Measurements from ENCODE around the gene RFT1. TPM values are rescaled to one million over a fixed set of nuclear protein-coding genes. Genes with fewer than 3 reads are reported as not detected.

Gene RFT1
- polyA plus RNA-seq, 1 donor (not counting 4 experiments of a cell fraction or from before 2014, with no cell fraction given) = 34.4 TPM

DNA sequence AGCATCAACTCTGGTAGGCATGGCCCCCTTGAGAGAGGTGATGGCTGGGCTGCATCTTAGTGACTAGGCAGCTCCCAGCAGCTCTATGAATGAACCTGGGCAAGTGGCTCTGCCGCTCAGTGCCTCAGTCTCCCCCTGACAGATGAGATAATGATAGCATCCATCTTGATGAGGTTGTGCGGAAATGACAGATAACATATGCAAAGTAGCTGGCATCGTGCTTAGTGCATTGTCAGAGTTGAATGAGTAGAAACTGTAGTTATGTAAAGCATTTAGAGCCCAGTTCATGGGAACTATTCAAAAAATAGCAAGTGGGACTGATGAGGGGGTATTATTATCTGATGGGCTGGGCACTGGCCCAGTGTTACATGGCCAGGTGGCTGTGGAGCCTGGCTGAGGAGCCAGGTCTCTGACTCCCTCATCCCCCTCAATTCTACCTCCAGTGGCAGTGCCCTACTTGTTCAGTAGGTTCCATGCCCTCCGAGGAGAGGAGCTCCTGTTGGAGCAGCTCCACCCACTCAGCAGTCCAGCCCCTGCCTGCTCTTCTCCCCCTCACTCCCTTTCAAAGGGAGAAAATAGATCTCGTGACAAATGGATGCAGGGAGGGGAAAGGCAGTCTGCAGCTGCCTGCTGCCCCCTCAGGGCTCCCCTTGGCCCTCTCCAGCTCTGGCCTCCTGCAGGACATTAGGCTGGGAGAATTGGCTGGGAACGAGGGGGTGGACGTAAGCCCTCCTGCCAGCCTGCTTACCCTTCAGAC lies 37.4 kb upstream of the RFT1 start:
- TF ChIP-seq EZH2 (IDR thresholded peaks at IDR 0.05; ENCODE audit: low read length) = no peak
- TF ChIP-seq, protein P1, sequence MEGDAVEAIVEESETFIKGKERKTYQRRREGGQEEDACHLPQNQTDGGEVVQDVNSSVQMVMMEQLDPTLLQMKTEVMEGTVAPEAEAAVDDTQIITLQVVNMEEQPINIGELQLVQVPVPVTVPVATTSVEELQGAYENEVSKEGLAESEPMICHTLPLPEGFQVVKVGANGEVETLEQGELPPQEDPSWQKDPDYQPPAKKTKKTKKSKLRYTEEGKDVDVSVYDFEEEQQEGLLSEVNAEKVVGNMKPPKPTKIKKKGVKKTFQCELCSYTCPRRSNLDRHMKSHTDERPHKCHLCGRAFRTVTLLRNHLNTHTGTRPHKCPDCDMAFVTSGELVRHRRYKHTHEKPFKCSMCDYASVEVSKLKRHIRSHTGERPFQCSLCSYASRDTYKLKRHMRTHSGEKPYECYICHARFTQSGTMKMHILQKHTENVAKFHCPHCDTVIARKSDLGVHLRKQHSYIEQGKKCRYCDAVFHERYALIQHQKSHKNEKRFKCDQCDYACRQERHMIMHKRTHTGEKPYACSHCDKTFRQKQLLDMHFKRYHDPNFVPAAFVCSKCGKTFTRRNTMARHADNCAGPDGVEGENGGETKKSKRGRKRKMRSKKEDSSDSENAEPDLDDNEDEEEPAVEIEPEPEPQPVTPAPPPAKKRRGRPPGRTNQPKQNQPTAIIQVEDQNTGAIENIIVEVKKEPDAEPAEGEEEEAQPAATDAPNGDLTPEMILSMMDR (optimal IDR thresholded peaks at IDR 0.05 in 1 of 3, IDR thresholded peaks at IDR 0.05 in 1 of 3, conservative IDR thresholded peaks at IDR 0.05 in 1 of 3; ENCODE audit: extremely low read depth in 1 of 3, insufficient read depth in 2 of 3, low read length in 3 of 3) = no peak
- peaks cover 2% of the 10 kb centered on the region for H3K9me1 ChIP-seq (ENCODE audit: control insufficient read depth, extremely low read depth, insufficient read depth, low read length)
- H3K36me3 ChIP-seq (ENCODE audit: control insufficient read depth in 2 of 2, extremely low read depth in 1 of 2, insufficient read depth in 2 of 2, low read length in 2 of 2) = no peaks in the 10 kb centered on the region
- no peak overlapping the region for H2AFZ ChIP-seq (ENCODE audit: control insufficient read depth, low read length)
- no peak overlapping the region for H3K27ac ChIP-seq (ENCODE audit: control insufficient read depth, insufficient read depth, low read length)
- no peak for DNase-seq (ENCODE audit: low read depth, low spot score)
- dilution Hi-C loops (cut with MboI; ENCODE audit: extremely low pct_ligation_motif_present, low sequenced_read_pairs) = no loop called here
- H3K9me3 ChIP-seq (ENCODE audit: control insufficient read depth, low read depth, low read length) = no peaks in the 10 kb centered on the region
- peaks cover 28% of the 10 kb centered on the region for H3K79me2 ChIP-seq (ENCODE audit: control insufficient read depth, insufficient read depth, low read length)
- H3K27me3 ChIP-seq (ENCODE audit: control insufficient read depth, extremely low read depth, insufficient read depth, low read length) = no peaks in the 10 kb centered on the region
- no peak overlapping the region for H3K4me2 ChIP-seq (ENCODE audit: control insufficient read depth, extremely low read depth, insufficient read depth, low read depth, low read length)
- no peak for FAIRE-seq
- H3K4me3 ChIP-seq (ENCODE audit: control insufficient read depth in 2 of 3, extremely low read depth in 1 of 3, insufficient read depth in 2 of 3, low read depth in 1 of 3, low read length in 3 of 3) = no peak overlapping the region
- H3K9ac ChIP-seq (ENCODE audit: control insufficient read depth, extremely low read depth, insufficient read depth, low read length) = no peak overlapping the region
- H4K20me1 ChIP-seq (ENCODE audit: control insufficient read depth, extremely low read depth, insufficient read depth, low read length) = peaks cover 6% of the 10 kb centered on the region
- peaks cover 15% of the 10 kb centered on the region for H3K4me1 ChIP-seq (ENCODE audit: control insufficient read depth, extremely low read depth, insufficient read depth, low read length)

- Histone ChIP-seq H3K4me1 (ENCODE audit: control insufficient read depth, extremely low read depth, insufficient read depth, low read length) (peaks cover 19% of the 10 kb centered on the region), H3K4me3 (ENCODE audit: control insufficient read depth in 2 of 3, extremely low read depth in 1 of 3, insufficient read depth in 2 of 3, low read depth in 1 of 3, low read length in 3 of 3) (no peak overlapping the region), H3K27me3 (ENCODE audit: control insufficient read depth, extremely low read depth, insufficient read depth, low read length) (no peaks in the 10 kb centered on the region), H3K4me2 (ENCODE audit: control insufficient read depth, extremely low read depth, insufficient read depth, low read depth, low read length) (no peak overlapping the region), H3K27ac (ENCODE audit: control insufficient read depth, insufficient read depth, low read length) (no peak overlapping the region), H4K20me1 (ENCODE audit: control insufficient read depth, extremely low read depth, insufficient read depth, low read length) (peaks cover 6% of the 10 kb centered on the region), H3K9ac (ENCODE audit: control insufficient read depth, extremely low read depth, insufficient read depth, low read length) (no peak overlapping the region), H3K79me2 (ENCODE audit: control insufficient read depth, insufficient read depth, low read length) (peaks cover 32% of the 10 kb centered on the region), H3K9me1 (ENCODE audit: control insufficient read depth, extremely low read depth, insufficient read depth, low read length) (peaks cover 2% of the 10 kb centered on the region), H3K36me3 (ENCODE audit: control insufficient read depth in 2 of 2, extremely low read depth in 1 of 2, insufficient read depth in 2 of 2, low read length in 2 of 2) (no peaks in the 10 kb centered on the region), H2AFZ (ENCODE audit: control insufficient read depth, low read length) (no peak overlapping the region), H3K9me3 (ENCODE audit: control insufficient read depth, low read depth, low read length) (no peaks in the 10 kb centered on the region)
- FAIRE-seq = no peak
- TF ChIP-seq EZH2 (IDR thresholded peaks at IDR 0.05; ENCODE audit: low read length) = no peak
- TF ChIP-seq, protein P1 (optimal IDR thresholded peaks at IDR 0.05 in 1 of 3, IDR thresholded peaks at IDR 0.05 in 1 of 3, conservative IDR thresholded peaks at IDR 0.05 in 1 of 3; ENCODE audit: extremely low read depth in 1 of 3, insufficient read depth in 2 of 3, low read length in 3 of 3) = no peak
- DNase-seq (ENCODE audit: low read depth, low spot score) = no peak
- dilution Hi-C loops (cut with MboI; ENCODE audit: extremely low pct_ligation_motif_present, low sequenced_read_pairs) = no loop called here
These were observed 36.6 kb upstream of the RFT1 start for GRCh38 chr3:53166781-53167291.

All from keratinocyte (primary cell).